SK-N-SH (cell line): ENCODE data around the gene DOCK4. TPM values are rescaled to one million over a fixed set of nuclear protein-coding genes. Genes with fewer than 3 reads are reported as not detected.

Experiments used
- CTCF ChIA-PET: fragments of 300-600, 350-600 bp; formaldehyde crosslinking; extraction: SDS; loops from one replicate; lab custom pipeline; 2021; lab: Yijun Ruan, JAX
- POLR2A ChIA-PET: fragments of 350-600 bp; sonication (Branson Sonifier 250); formaldehyde crosslinking; extraction: SDS; loops from one replicate; lab custom pipeline; 2020; ENCODE audit warnings: antibody characterized with exemption, inconsistent platforms; lab: Yijun Ruan, JAX
- DNase-seq: peaks from one replicate; pipeline ENCODE4 v3.0.0; 2012
- H2AFZ ChIP-seq: fragments of 200-600 bp; sonication (generic); 2 replicates; pipeline ENCODE4 v1.8.1; 2016; ENCODE audit warnings: antibody characterized with exemption, mild to moderate bottlenecking, low read depth
- H3F3A ChIP-seq: fragments of 200-600 bp; sonication (generic); replicated peaks from 2 replicates; pipeline ENCODE3; 2016; ENCODE audit warnings: antibody characterized with exemption, mild to moderate bottlenecking; ENCODE audit not compliant: insufficient read depth
- H3K27ac ChIP-seq, 2 experiments: fragments of 200-500 bp in 1 of 2; fragments of 200-600 bp in 1 of 2; sonication (Bioruptor generic) in 1 of 2; sonication (generic), shearing (Covaris generic) in 1 of 2; 2 replicates each; pipeline versions ENCODE4 v1.5.1 to v1.6.1; 2014 to 2016; ENCODE audit warnings: low read depth in 2 of 2, inconsistent platforms in 1 of 2, low read length in 1 of 2, mild to moderate bottlenecking in 1 of 2, mixed read lengths in 1 of 2
- H3K27me3 ChIP-seq: fragments of 200-600 bp; sonication (generic), shearing (Covaris generic); 2 replicates; pipeline ENCODE4 v1.6.1; 2016; ENCODE audit warnings: mixed run types; ENCODE audit not compliant: insufficient read depth
- H3K36me3 ChIP-seq, 2 experiments: fragments of 200-500 bp in 1 of 2; fragments of 200-600 bp in 1 of 2; sonication (Bioruptor generic) in 1 of 2; sonication (generic) in 1 of 2; replicated peaks in 1 of 2; 2 replicates each; pipeline versions ENCODE3 to v1.5.1; 2014 to 2016; ENCODE audit warnings: low read length in 1 of 2, mild to moderate bottlenecking in 1 of 2; ENCODE audit not compliant: insufficient read depth in 2 of 2, control insufficient read depth in 1 of 2
- H3K4me1 ChIP-seq, 2 experiments: fragments of 200-500 bp in 1 of 2; fragments of 200-600 bp in 1 of 2; sonication (Bioruptor generic) in 1 of 2; sonication (generic), shearing (Covaris generic) in 1 of 2; 2 replicates each; pipeline versions ENCODE4 v1.5.1 to v1.6.1; 2014 to 2016; ENCODE audit warnings: low read depth in 1 of 2, low read length in 1 of 2, mixed run types in 1 of 2; ENCODE audit not compliant: insufficient read depth in 2 of 2, control insufficient read depth in 1 of 2
- H3K4me2 ChIP-seq: fragments of 200-600 bp; sonication (generic), shearing (Covaris generic); 2 replicates; pipeline ENCODE4 v1.6.1; 2017; ENCODE audit warnings: mixed run types
- H3K4me3 ChIP-seq, 2 experiments: fragments of 200-500 bp in 1 of 2; fragments of 200-600 bp in 1 of 2; sonication (Bioruptor generic) in 1 of 2; sonication (generic), shearing (Covaris generic) in 1 of 2; 2 replicates each; pipeline versions ENCODE4 v1.5.1 to v1.8.1; 2014 to 2016; ENCODE audit warnings: low read depth in 2 of 2, inconsistent platforms in 1 of 2, low read length in 1 of 2, mild to moderate bottlenecking in 1 of 2, mixed read lengths in 1 of 2, moderate library complexity in 1 of 2
- H3K79me2 ChIP-seq: fragments of 200-600 bp; sonication (generic); 2 replicates; pipeline ENCODE4 v1.8.1; 2017; ENCODE audit warnings: mild to moderate bottlenecking; ENCODE audit not compliant: insufficient read depth
- H3K9ac ChIP-seq: fragments of 200-600 bp; sonication (generic); 2 replicates; pipeline ENCODE4 v1.6.1; 2017; ENCODE audit warnings: mixed run types
- H3K9me2 ChIP-seq: fragments of 200-600 bp; sonication (generic); 2 replicates; pipeline ENCODE4 v1.6.1; 2017; ENCODE audit warnings: mixed run types
- H3K9me3 ChIP-seq: fragments of 200-600 bp; sonication (generic); 2 replicates; pipeline ENCODE4 v1.6.1; 2017; ENCODE audit warnings: mixed run types, mild to moderate bottlenecking, moderate library complexity
- H4K20me1 ChIP-seq: fragments of 200-600 bp; sonication (generic); 2 replicates; pipeline ENCODE4 v1.6.1; 2017; ENCODE audit warnings: mild to moderate bottlenecking, mixed run types; ENCODE audit not compliant: insufficient read depth
- EZH2phosphoT487 ChIP-seq: fragments of 200-600 bp; sonication (generic); IDR thresholded peaks from 2 replicates; pipeline ENCODE4 v1.6.1; 2017; ENCODE audit warnings: low read depth, mixed run types, mild to moderate bottlenecking, antibody characterized with exemption, moderate library complexity, borderline replicate concordance
- FOSL2 ChIP-seq: IDR thresholded peaks from 2 replicates; pipeline ENCODE4 v1.4.0; 2012; ENCODE audit warnings: low read depth, mild to moderate bottlenecking, moderate library complexity, borderline replicate concordance
- FOXJ3 ChIP-seq: sonication (generic); formaldehyde crosslinking; IDR thresholded peaks from 2 replicates; pipeline ENCODE4 v1.5.1; 2020; ENCODE audit warnings: mild to moderate bottlenecking, missing genetic modification reagents
- FOXM1 ChIP-seq: IDR thresholded peaks from 2 replicates; pipeline ENCODE4 v1.4.0; 2012; ENCODE audit warnings: low read depth, mild to moderate bottlenecking
- MAX ChIP-seq: IDR thresholded peaks from 2 replicates; pipeline ENCODE4 v1.4.0; 2012; ENCODE audit warnings: low read depth
- RAD21 ChIP-seq: IDR thresholded peaks from 2 replicates; pipeline ENCODE4 v1.6.1; 2012; ENCODE audit warnings: mild to moderate bottlenecking, low read length
- RXRA ChIP-seq: IDR thresholded peaks from 2 replicates; pipeline ENCODE4 v1.4.0; 2012; ENCODE audit warnings: low read depth, mild to moderate bottlenecking, borderline replicate concordance
- SIN3A ChIP-seq: IDR thresholded peaks from 2 replicates; pipeline ENCODE4 v1.6.1; 2012; ENCODE audit warnings: low read depth, mild to moderate bottlenecking, low read length, moderate library complexity, borderline replicate concordance
- WGBS: methylation state at CpG from one replicate; pipeline ENCODE4 v1.1.6; 2017; ENCODE audit warnings: low lambda C conversion rate; 5-methylcytosine and 5-hydroxymethylcytosine counted together
- polyA plus RNA-seq, 3 experiments: library from polyadenylated mRNA; depleted of rRNA; stranded (reverse); fragments of >200 nt; gene quantifications; 2 replicates each; pipeline ENCODE4 v1.2.3, GENCODE V29; 2012
- TF ChIP-seq, protein P1 (sequence below): fragments of 150-350 bp; IDR thresholded peaks from 2 replicates; pipeline ENCODE4 v1.6.1; 2016; ENCODE audit warnings: mild to moderate bottlenecking, low read depth, low read length
- TF ChIP-seq, protein P2 (sequence below): fragments of 200-600 bp; sonication (generic); IDR thresholded peaks from 2 replicates; pipeline ENCODE4 v1.6.1; 2017; ENCODE audit warnings: antibody characterized with exemption, mild to moderate bottlenecking, moderate library complexity
- TF ChIP-seq, protein P3 (sequence below): IDR thresholded peaks from 2 replicates; pipeline ENCODE4; 2012

DOCK4 gene
- polyA plus RNA-seq, 1 of the 3 experiments (the other 2 are of a cell fraction): 8.5 TPM

GRCh38 chr7:112199672-112200071 is 6.5 kb downstream of the DOCK4 start (continued):
- TF ChIP-seq, protein P1, sequence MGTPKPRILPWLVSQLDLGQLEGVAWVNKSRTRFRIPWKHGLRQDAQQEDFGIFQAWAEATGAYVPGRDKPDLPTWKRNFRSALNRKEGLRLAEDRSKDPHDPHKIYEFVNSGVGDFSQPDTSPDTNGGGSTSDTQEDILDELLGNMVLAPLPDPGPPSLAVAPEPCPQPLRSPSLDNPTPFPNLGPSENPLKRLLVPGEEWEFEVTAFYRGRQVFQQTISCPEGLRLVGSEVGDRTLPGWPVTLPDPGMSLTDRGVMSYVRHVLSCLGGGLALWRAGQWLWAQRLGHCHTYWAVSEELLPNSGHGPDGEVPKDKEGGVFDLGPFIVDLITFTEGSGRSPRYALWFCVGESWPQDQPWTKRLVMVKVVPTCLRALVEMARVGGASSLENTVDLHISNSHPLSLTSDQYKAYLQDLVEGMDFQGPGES: no peak
- TF ChIP-seq FOXM1 (no peak), RAD21 (no peak), EZH2phosphoT487 (no peak), RXRA (no peak), FOXJ3 (CRISPR knock-in tag) (no peak)
- TF ChIP-seq, protein P2, sequence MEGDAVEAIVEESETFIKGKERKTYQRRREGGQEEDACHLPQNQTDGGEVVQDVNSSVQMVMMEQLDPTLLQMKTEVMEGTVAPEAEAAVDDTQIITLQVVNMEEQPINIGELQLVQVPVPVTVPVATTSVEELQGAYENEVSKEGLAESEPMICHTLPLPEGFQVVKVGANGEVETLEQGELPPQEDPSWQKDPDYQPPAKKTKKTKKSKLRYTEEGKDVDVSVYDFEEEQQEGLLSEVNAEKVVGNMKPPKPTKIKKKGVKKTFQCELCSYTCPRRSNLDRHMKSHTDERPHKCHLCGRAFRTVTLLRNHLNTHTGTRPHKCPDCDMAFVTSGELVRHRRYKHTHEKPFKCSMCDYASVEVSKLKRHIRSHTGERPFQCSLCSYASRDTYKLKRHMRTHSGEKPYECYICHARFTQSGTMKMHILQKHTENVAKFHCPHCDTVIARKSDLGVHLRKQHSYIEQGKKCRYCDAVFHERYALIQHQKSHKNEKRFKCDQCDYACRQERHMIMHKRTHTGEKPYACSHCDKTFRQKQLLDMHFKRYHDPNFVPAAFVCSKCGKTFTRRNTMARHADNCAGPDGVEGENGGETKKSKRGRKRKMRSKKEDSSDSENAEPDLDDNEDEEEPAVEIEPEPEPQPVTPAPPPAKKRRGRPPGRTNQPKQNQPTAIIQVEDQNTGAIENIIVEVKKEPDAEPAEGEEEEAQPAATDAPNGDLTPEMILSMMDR: no peak

- Histone ChIP-seq H3K79me2 (peaks cover 15% of the 10 kb centered on the region), H3K27ac (no peak overlapping the region), H3K4me3 (no peak overlapping the region), H3F3A (no peaks in the 10 kb centered on the region), H3K9ac (no peak overlapping the region), H3K9me3 (no peaks in the 10 kb centered on the region), H2AFZ (no peak overlapping the region), H3K36me3 (no peaks in the 10 kb centered on the region), H4K20me1 (no peaks in the 10 kb centered on the region), H3K4me1 (peaks cover 9% of the 10 kb centered on the region in 2 experiments; a peak in 3 of 4 replicates), H3K9me2 (no peaks in the 10 kb centered on the region), H3K27me3 (no peaks in the 10 kb centered on the region), H3K4me2 (no peak overlapping the region)
- CTCF ChIA-PET: interaction anchor here (0.7 to 1.8 kb wide), 4 partner anchors 34 to 447 kb away, joined by 3 to 4 read pairs (median 4); no protein-coding TSS in a partner anchor
- TF ChIP-seq FOSL2: peak; percentile 31; the same call in 1 of the 2 replicates
- TF ChIP-seq, protein P3, sequence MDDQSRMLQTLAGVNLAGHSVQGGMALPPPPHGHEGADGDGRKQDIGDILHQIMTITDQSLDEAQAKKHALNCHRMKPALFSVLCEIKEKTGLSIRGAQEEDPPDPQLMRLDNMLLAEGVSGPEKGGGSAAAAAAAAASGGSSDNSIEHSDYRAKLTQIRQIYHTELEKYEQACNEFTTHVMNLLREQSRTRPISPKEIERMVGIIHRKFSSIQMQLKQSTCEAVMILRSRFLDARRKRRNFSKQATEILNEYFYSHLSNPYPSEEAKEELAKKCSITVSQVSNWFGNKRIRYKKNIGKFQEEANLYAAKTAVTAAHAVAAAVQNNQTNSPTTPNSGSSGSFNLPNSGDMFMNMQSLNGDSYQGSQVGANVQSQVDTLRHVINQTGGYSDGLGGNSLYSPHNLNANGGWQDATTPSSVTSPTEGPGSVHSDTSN: 0 out of 2 replicates have a peak, but pooled peaks have one; percentile 20
- no peak for TF ChIP-seq MAX
- no peak for TF ChIP-seq SIN3A
- WGBS: 85% methylated on average over 2 of the region's 2 CpGs
- DNase-seq: no peak
- POLR2A ChIA-PET: no interaction called here
Measured at GRCh38 chr7:112199035-112199655, 7.1 kb downstream of the DOCK4 start.
